HEK293T (cell line): Measurements from ENCODE around the gene RXRB.
"Not testable (repeated sequence)": the region's sequence is repeated elsewhere in the genome, so short reads cannot be mapped to it uniquely, and the experiment has no call there.

Experiments used
- CTCF ChIA-PET: fragments of 350-600 bp; formaldehyde crosslinking; extraction: SDS; loops from one replicate; lab custom pipeline; 2021; ENCODE audit warnings: antibody characterized with exemption, inconsistent platforms; lab: Yijun Ruan, JAX
- POLR2A ChIA-PET: fragments of 350-600 bp; formaldehyde crosslinking; extraction: SDS; loops from one replicate; lab custom pipeline; 2020; ENCODE audit warnings: antibody characterized with exemption, inconsistent platforms; lab: Yijun Ruan, JAX
- DNase-seq: peaks from one replicate; pipeline ENCODE4 v3.0.0; 2012; ENCODE audit warnings: mixed read lengths; ENCODE audit errors: extremely low spot score
- ARNT ChIP-seq: fragments of 450-650 bp; IDR thresholded peaks from 2 replicates; pipeline ENCODE4 v1.6.1; 2017; ENCODE audit warnings: mild to moderate bottlenecking
- BHLHE40 ChIP-seq: fragments of 450-650 bp; IDR thresholded peaks from 2 replicates; pipeline ENCODE4 v1.6.1; 2016; ENCODE audit warnings: mild to moderate bottlenecking, moderate library complexity, borderline replicate concordance
- CTBP1 ChIP-seq: fragments of 450-650 bp; IDR thresholded peaks from 2 replicates; pipeline ENCODE4 v1.6.1; 2016; ENCODE audit warnings: borderline replicate concordance
- ELF4 ChIP-seq: fragments of 450-650 bp; IDR thresholded peaks from 2 replicates; pipeline ENCODE4 v1.6.1; 2017; ENCODE audit warnings: antibody characterized with exemption
- FOXA1 ChIP-seq: fragments of 450-650 bp; IDR thresholded peaks from 2 replicates; pipeline ENCODE4 v1.6.1; 2016; ENCODE audit warnings: mild to moderate bottlenecking
- FOXK2 ChIP-seq: fragments of 450-650 bp; IDR thresholded peaks from 2 replicates; pipeline ENCODE4 v1.6.1; 2016; ENCODE audit warnings: mild to moderate bottlenecking
- FOXM1 ChIP-seq: fragments of 450-650 bp; IDR thresholded peaks from 2 replicates; pipeline ENCODE4 v1.6.1; 2017; ENCODE audit warnings: mild to moderate bottlenecking, borderline replicate concordance
- HDGF ChIP-seq: fragments of 450-650 bp; IDR thresholded peaks from 2 replicates; pipeline ENCODE4 v1.6.1; 2017; ENCODE audit warnings: antibody characterized with exemption, borderline replicate concordance
- L3MBTL2 ChIP-seq: fragments of 450-650 bp; conservative IDR thresholded peaks from 2 replicates; pipeline ENCODE4 v1.6.1; 2016; ENCODE audit warnings: mild to moderate bottlenecking
- LEF1 ChIP-seq: fragments of 450-650 bp; IDR thresholded peaks from 2 replicates; pipeline ENCODE4 v1.6.1; 2017; ENCODE audit warnings: mild to moderate bottlenecking, borderline replicate concordance
- NFRKB ChIP-seq: fragments of 450-650 bp; IDR thresholded peaks from 2 replicates; pipeline ENCODE4 v1.6.1; 2016; ENCODE audit warnings: mild to moderate bottlenecking, moderate library complexity
- PKNOX1 ChIP-seq: fragments of 450-650 bp; IDR thresholded peaks from 2 replicates; pipeline ENCODE4 v1.6.1; 2016
- SP1 ChIP-seq: fragments of 450-650 bp; IDR thresholded peaks from 2 replicates; pipeline ENCODE4 v1.6.1; 2017
- SUZ12 ChIP-seq: fragments of 450-650 bp; IDR thresholded peaks from 2 replicates; pipeline ENCODE4 v1.6.1; 2016; ENCODE audit warnings: mild to moderate bottlenecking
- TARDBP ChIP-seq: fragments of 450-650 bp; IDR thresholded peaks from 2 replicates; pipeline ENCODE4 v1.6.1; 2016
- ZNF384 ChIP-seq: fragments of 450-650 bp; IDR thresholded peaks from 2 replicates; pipeline ENCODE4 v1.6.1; 2016

Gene RXRB

GRCh38 chr6:33235221-33235634 is 34.8 kb upstream of the RXRB start:
- TF ChIP-seq ARNT, result no peak
- DNase-seq, result no peak
- ChIA-PET POLR2A (interaction anchor here (0.8 to 1.8 kb wide), 6 partner anchors 11 to 36 kb away, joined by 3 to 7 read pairs (median 6); partner anchors contain the start of gene RING1), CTCF (interaction anchor here (0.8 to 1.7 kb wide), 2 partner anchors 11 to 13 kb away, joined by 3 to 7 read pairs; no protein-coding TSS in a partner anchor)

GRCh38 chr6:33226503-33227120 is 26.1 kb upstream of the RXRB start:
- CTCF ChIA-PET, result interaction anchor here (0.7 kb wide), 1 partner anchor 83 kb away, joined by 4 read pairs; no protein-coding TSS in a partner anchor
- POLR2A ChIA-PET, result interaction anchor here (1.4 kb wide), 1 partner anchor 18 kb away, joined by 7 read pairs; the partner anchor contains the start of gene RING1
- DNase-seq, result not testable (repeated sequence)

- POLR2A ChIA-PET, result interaction anchor here (1.1 kb wide), 1 partner anchor 9 kb away, joined by 3 read pairs; the partner anchor contains the start of gene RING1
- CTCF ChIA-PET, result no interaction called here
- TF ChIP-seq LEF1 (no peak), TARDBP (no peak), PKNOX1 (no peak), ZNF384 (no peak), HDGF (no peak), FOXK2 (no peak), NFRKB (no peak), ARNT (no peak), L3MBTL2 (no peak)
- no peak for DNase-seq
Observed at GRCh38 chr6:33217681-33218080, 17.2 kb upstream of the RXRB start.

- TF ChIP-seq SUZ12 (no peak), TARDBP (no peak), CTBP1 (no peak), FOXK2 (no peak), FOXM1 (no peak), SP1 (no peak), HDGF (no peak), FOXA1 (no peak), NFRKB (no peak), ZNF384 (no peak), PKNOX1 (no peak), LEF1 (no peak), L3MBTL2 (no peak), ELF4 (no peak), ARNT (no peak), BHLHE40 (no peak)
- CTCF ChIA-PET, result no interaction called here
- DNase-seq, result no peak
- POLR2A ChIA-PET, result no interaction called here
Observed at GRCh38 chr6:33217246-33217645, 16.8 kb upstream of the RXRB start.

- POLR2A ChIA-PET, result interaction anchor here (1.1 kb wide), 1 partner anchor 8 kb away, joined by 3 read pairs; the partner anchor contains the start of gene RING1
- CTCF ChIA-PET, result no interaction called here
- TF ChIP-seq FOXK2, result no peak
- DNase-seq, result no peak
Observed at GRCh38 chr6:33216117-33216649, 15.7 kb upstream of the RXRB start.

GRCh38 chr6:33215271-33216116 is 15.0 kb upstream of the RXRB start:
- POLR2A ChIA-PET, result interaction anchor here (1.1 kb wide), 1 partner anchor 7 kb away, joined by 3 read pairs; the partner anchor contains the start of gene RING1
- TF ChIP-seq SUZ12, result no peak
- no peak for TF ChIP-seq NFRKB
- TF ChIP-seq TARDBP, result no peak
- TF ChIP-seq ELF4, result no peak
- no peak for TF ChIP-seq FOXA1
- no peak for TF ChIP-seq L3MBTL2
- no peak for TF ChIP-seq CTBP1
- no peak for TF ChIP-seq FOXK2
- TF ChIP-seq BHLHE40, result no peak
- no peak for TF ChIP-seq PKNOX1
- no peak for TF ChIP-seq LEF1
- CTCF ChIA-PET, result no interaction called here
- DNase-seq, result no peak
